Suppressor macrophage treated with lipopolysaccharide for 4 hours (primary cell): ENCODE measurements around the gene TMEM89.

Experiments used
- DNase-seq: peaks from one replicate; pipeline ENCODE4 v3.0.0-alpha.2; 2020

TMEM89 gene, protein sequence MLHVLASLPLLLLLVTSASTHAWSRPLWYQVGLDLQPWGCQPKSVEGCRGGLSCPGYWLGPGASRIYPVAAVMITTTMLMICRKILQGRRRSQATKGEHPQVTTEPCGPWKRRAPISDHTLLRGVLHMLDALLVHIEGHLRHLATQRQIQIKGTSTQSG

DNA sequence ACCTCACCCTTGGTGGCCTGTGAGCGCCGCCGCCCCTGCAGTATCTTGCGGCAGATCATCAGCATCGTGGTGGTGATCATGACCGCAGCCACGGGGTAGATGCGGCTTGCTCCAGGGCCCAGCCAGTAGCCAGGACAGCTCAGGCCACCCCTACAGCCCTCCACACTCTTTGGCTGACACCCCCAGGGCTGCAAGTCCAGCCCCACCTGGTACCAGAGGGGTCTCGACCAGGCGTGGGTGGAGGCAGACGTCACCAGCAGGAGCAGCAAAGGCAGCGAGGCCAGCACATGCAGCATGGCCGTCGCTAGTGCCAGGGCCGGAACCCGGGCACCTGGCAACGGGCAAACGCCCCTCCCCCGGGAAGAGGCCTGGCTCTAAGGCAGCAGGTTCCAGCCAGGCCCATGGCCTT, at the start of gene TMEM89:
Gene TMEM89 (minus strand): TSS at position 309 of the 409 bp plus-strand sequence. CDS start 13 bp downstream, at position 296.
- DNase-seq, result no peak

DNA sequence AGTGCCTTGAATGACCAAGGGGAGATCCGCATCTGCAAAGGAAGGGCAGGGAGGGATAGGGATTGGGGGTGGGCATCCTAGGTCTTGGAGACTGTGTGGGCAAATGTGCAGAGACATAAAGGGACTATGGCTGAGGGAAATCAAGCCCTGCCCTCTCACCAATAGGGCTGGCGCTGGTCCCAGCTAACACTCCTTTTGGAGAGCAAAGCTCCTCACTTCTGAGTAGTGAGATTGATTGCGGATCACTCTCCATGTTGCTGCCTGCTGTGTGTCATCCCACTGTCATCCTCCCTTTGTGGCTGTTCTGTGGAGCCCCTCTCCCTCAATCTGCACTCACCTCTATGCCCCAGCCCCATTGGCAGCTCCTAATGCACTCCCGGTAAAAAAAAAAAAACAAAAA, 43.4 kb upstream of the TMEM89 start:
- no peak for DNase-seq

DNA sequence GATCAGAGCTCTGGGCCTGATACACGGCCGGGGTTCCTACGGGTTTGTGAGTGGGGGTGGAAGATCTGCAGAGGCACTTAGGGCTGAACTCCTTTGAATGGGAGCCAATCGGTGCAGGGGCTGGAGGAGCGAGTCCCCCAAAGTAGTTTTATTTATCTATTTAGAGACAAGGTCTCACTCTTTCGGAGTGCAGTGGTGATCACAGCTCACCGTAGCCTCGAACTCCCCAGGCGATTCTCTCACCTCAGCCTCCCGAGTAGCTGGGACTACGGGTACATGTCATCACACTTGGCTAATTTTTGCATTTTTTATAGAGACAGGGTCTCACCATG, 42.7 kb upstream of the TMEM89 start:
- DNase-seq, result no peak

DNA sequence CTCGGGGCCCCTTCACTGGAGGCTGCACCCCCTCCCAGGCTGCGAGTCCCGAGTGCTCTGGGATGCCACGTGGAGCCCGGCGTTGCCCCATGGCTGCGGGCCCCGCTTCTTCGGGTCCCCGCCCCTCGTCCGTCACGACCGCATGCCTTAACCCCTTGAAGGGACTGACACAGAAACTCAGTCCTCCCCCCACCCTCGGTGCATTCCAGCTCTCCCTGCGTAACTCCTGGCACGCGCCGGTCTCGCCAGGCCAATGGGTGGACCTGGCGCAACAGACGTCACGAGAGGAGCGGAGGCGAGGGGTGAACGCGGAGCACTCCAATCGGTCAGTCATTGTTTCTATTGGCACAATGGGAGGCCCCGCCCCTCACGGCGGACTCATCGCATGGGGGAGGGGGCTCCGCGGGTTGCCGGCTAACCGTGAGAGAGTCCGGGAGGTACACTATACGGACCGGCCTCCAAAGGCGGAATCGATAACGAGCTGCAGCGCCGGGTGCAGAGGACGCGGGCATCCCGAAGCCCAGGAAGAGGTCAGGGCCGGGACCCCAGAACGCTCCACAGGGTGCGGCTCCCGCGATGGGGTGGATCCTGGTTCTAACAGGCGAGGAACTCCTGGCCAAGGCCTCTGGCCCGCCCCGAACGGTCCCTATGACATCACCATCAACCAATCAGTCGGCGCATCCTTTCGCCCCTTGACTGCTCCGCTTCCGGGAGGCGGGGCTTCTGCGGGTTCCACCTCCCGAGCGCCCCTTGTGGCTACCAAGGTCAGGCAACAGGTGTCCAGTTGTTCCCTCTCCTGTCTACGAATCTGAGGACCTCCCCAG, 42.1 kb upstream of the TMEM89 start:
- DNase-seq, result peak; percentile 98

DNA sequence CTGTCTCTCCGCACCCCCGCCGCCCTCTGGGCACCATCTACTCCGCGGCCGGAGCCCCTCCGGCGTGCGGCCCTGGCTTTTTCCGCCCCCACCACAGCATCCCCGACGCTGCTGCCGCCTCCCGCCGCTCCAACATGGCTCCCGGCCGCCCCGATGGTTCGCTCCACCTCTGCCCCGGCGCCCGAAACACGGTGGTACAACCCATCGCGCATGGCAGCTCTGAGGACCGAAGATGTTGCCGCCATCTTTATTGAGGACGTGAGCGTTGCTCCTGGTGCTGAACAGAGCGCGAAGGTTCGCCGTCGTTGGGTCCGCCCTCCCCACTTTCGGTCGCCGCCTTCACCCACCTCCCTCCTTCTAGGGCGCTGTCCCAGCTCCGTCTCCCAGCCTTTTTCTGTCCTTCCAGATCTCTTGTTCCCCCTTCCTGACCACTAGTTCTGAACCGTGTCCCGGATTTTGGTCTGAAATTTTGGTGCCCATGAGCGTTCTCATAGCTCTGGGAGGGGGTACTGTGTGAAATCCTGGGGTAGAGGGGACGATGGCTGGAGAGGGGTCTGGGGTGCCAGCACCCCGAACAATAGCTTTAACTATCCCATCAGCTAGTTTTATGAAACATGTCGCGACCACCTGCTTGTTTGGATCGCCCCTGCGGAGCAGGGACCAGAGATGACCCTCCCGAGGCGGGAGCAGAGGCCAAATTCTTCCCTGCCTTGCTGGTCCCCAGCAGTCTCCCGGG, 41.4 kb upstream of the TMEM89 start, which contains the start of gene CELSR3:
Gene CELSR3 (minus strand): TSS at position 134 of the 736 bp plus-strand sequence. CDS start 252 bp downstream, outside the sequence.
- peak; percentile 80 for DNase-seq

DNA sequence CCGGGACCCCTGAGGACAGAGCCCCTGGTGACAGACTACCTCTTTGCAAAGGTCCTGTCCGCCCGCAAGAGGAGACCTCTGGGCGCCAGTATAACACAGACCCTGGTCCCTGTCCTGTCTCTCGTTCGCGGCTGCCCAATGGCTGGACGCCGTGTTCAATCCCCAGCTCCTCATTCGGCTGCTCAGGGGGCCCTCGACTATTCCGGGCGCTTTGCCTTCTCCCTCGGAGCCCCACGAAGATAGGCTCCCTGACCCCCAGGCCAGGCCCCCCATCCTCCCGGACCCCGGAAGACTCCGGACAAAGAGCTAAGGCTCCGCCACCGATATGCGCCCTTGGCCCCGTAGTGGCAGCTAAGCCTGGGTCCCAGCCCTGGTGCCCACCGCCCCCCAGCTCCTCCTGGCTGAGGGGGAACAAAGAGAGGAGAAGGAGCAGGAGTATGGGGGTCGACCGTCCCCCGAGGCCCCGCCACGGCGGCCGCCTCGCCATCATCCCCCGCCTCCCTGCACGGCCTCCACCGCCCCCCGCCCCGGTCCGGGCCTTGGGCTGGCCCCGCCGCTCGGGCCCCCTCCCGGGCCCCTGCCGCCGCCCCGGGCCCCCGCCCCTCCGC, 40.7 kb upstream of the TMEM89 start:
- no peak for DNase-seq

DNA sequence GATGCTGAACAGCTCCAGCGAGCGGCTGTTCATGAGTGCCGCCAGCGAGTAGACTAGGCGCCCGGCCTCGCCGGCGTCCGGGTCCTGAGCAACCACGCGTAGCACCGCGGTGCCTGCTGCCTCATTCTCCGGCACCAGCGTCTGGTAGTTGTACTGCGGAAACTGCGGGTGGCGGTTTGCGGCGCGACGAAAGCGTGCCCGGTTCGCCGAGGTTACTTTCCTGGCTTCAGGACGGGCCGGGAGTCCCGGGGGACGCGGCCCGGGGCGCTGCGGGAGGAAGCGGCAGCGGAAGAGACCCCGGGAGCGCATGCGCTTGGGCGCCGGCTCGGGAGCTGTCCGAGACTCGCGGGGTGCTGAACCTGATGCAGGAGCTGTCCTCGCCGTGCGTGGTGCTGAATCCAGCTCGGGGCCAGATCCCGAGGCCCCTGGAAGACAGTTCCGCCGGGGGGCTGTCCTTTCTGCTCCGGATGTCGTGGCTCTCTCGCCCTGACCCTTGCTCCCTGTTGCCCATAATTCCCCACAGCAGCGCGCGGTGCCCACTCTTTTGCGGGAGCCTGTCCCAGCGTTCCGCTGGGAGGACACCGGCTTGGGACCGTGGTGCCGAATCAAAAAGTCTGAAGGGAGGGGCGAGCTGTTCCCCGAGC, 40.1 kb upstream of the TMEM89 start:
- DNase-seq, result peak; percentile 64

DNA sequence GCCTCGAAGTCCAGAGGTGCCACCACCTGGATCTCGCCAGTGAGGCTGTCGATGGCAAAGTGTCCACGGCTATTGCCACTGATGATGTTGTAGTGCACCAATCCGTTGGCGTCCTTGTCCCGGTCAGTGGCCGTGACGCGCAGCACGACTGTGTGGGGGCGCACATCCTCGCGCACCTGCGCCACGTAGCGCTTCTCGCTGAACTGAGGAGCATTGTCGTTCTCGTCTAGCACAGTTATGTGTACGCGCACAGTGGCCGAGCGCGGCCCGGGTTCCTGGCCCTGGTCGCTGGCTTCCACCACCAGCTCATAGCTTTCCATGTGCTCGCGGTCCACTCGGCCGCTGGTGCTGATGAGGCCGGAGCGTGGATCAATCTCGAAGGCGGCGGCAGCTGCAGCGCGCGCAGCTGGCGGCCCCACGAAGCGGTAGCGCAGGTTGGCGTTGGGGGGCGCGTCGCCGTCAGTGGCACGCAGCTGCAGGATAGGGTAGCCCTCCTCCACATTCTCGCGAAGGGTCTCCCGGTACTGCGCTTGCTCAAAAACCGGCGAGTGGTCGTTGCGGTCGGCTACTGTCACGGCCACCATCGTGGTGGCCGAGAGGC, 39.3 kb upstream of the TMEM89 start:
- no peak for DNase-seq

DNA sequence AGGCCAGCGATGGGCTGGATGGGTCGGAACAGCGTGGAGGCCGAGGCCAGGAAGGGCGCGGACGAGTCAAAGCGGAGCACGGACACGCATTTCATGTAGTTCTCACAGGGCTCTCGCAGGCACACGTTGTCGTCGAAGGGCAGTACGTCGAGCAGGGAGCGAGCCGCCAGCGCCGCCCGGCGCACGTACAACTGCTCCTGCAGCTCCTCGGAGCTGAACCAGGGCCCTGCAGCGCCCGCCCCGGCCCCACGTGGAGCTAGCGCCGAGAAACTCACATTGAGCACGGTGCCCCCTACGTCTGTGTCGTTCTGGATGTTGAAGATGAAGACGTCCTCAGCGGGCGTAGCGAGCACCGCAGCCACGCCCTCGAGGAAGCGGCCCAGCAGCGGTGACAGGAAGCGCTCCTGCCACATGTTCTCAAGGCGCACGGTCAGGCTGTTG, 35.3 kb upstream of the TMEM89 start:
- DNase-seq, result no peak

DNA sequence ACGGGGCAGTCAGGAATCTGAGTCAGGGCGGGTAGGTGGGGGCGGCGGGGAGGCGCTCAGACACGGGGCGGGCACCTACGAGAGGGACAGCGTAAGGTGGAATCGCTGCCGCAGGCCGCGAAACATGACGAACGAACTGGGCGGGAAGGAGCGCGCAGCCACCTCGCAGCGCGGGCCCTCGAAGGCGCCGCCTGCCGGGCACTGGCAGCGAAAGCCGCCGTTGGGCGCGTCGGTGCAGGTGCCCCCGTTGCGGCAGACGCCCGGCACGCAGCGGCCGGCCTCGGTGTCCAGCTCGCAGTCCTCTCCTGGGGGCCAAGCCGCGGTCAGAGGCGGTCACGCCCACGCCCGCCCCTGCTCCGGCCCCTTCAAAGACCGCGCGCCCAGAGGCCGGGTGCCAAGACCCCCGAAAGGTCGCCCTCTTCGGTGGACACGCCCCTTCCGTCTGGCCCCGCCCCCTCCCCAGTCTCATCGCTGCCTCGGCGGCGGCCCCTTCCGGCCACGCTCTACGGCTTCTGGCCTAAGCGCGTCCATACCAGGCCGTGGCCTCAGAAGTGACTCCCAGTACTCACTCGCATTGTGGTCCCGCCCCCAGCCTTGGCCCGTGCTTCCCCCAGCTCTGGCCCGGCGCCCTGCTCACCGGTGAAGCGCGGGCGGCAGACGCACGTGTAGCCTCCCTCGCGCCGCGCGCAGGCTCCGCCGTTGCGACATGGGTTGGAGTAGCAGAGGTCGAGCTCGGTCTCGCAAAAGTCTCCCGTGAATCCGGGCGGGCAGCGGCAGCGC, 34.7 kb upstream of the TMEM89 start:
- peak; percentile 79 for DNase-seq

DNA sequence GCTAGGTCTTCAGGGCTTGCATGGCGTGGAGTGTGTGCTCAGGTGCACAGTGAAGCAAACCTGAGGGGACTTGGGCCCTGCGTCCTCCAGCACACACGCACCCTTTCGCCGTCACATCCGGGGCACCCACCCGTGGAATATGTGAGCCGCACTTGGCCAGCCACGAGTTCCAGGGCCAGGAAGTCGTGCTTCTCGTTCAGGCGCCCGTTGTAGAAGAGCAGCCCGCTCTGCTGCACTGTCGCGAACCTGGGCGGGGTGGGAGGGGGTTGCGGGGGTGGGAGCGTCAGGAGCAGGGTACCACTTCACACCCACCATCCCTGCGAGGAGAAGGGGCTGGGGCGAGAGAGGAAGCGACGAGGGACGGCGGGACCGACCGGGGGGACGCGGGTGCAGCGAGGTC, 34.0 kb upstream of the TMEM89 start:
- no peak for DNase-seq

DNA sequence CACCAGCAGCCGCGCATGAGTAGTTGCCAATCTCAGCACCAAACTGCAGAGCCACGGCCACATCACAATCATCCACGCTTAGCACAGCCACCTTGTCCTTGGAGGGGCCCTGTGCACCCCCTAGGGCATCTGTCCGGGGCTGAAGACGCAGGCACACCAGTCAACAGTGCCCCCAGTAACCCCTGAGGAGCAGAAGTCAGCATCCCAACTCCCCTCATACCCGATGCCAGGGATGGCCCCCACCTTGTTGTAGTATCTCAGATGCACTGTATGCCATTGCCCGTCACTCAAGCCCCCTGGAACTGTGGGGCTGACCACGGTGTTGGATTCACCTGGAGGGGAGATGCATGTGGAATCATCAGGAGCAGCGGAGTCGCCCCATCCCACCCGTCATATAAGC, 33.5 kb upstream of the TMEM89 start:
- no peak for DNase-seq

DNA sequence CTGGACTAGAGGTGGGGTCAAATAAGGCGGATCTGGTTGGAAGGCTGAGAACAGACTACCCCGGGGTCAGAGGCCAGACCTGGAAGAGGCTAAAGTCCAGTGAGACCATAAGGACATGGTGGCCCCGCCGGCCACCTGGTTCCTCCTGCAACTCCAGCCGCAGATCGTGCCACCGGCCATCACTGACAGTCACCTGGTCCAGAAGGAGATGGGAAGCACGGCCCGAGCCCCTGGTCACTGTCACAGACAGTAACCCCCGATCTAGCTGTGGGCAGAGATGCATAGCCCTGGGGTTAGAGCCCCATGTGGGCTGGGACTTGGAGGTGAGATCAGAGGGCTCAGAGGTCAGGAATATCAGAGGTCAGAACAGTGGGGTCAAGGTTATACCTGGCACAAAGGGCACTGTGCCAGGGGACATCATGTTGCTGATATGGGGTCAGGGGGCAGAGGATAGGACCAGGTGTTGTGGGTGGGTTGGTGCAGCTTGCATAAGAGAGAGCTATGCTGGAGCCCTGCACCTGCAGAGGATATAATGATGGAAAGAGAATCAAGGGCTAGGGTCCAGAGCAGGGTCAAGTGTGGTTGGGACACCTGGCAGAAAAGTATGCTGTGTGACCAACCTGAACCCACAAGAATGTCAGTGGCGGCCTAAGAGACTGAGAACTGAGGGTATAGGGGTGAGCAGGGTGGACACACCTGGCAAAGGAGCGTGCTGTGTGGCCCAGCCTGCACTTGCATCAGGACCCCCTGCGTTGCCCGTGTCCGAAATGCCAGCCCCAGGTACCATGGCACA, 31.6 kb upstream of the TMEM89 start:
- DNase-seq, result no peak

DNA sequence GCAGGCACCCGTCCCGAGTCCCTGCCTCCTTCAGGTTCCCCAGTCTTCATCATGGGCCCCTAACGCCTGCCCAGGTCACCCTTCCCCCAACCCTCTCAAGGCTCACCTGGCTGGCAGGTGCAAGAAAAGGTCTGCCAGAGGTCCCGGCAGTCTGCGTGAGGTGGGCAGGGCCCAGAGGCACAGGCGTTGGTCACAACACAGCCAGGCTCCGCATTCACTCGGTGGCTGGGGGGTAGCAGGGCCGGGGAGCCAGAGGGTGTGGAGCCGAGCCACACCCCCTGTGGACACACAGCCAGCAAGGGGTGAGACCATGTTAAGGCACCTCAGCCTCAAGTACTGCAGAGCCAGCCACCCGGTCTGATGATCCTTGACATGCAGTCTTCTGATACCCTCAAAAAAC, 30.2 kb upstream of the TMEM89 start:
- no peak for DNase-seq

DNA sequence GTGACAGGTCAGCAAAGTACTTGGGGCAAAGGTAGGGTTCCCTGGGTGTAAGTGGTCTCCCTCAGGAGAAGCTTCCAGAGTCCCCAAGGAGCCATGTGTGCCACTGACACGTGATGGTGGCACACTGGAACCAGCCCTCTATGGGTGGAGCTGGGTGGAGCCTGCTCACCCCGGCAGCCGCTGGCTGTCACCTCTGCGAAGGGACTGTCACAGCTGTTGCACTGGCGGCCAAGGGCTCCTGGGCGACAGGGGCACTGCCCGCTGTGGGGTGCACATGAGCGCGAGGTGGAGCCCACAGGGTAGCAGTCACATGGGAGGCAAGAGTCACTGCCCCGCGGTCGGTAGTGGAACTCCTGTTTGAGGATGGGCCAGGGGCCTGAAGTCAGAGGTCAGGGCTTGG, 29.2 kb upstream of the TMEM89 start:
- DNase-seq, result no peak

DNA sequence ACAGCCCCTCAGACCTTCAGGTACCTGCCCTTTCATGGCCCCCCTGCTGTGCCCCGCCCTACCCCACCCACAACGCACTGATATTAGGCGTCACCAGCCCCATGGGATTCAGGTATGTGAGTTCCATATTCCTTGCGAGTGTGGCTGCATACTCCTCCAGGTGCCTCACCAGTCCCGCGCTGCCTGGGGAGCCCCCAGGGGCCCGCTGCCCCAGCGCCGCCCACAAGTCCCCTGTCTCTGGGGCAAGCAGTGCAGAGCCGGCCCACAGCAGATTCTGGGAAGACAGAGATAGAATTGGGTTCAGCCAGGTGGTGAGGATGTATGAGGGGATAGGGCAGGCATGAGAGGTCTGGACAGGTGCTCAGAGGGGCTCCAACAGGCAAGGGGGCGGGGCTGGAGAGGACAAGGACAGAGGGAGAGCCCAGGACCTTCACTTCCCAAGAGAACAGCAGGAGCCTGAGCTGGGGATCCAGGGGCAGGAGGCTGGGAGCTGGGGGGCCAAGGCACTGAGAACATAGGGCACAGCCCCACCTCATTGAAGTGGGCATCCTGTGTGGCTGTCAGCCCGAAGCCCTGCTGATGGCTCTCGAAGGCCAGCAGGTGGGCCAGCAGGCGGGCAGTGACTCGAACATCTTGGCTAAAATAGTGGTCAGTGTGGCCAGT, 26.8 kb upstream of the TMEM89 start:
- no peak for DNase-seq

DNA sequence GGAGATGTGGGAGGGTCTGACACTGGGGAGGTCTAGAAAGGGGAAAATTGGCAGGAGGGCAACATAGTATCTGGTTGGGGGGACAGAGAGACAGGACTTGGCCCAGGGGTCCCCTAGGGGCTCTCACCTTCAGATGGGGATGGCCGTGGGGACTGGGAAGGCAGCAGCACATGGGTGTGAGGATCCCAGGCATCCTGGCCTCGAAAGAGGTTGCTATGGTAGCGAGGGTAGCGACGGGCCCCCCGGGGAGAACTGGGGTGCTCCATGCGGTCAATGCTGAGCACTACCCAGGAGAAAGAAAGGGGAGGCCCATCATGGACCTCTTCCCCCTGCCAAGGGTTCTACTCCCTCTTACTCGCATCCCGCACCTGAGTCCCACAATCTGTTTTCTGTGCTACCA, 26.1 kb upstream of the TMEM89 start:
- DNase-seq, result no peak

DNA sequence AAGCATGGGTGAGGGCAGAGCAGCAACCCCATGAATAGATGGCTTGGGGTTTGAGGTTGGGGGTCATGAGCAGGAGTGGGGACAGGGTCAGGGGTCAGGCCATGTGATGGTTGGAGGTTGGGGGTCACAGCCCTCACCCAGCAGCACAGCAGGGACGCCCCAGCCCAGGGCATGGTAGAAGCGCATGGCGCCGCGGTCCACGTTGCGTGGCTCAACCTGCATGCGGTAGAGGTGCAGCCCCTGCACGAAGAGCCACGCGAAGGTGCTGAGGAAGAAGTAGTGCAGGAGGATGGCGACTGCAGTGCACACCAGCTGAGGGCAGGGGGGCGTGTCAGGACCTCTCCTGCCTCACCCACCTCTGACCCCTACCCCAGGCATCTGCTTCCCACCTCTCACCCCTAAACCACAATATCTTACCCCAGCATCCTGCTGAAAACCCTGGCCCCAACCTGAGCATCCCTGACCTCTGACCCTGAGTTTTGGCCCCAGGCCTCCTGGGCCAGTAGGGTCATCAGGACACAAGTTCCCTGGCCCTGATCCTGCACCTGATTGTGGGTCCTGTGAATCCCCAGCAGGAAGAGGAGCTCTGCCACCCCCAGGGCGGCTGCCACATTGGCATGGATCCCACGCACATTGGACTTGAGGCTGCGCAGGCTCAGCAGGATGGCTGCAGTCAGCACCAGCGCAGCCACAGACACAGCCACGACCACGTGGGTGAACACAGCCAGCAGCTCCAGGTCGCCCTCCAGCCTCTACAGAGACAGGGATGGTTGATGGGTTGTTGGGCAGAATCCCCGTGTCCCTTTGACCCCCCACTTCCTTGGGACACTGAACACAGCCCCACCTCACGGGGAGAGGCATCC, 23.6 kb upstream of the TMEM89 start:
- DNase-seq, result no peak

DNA sequence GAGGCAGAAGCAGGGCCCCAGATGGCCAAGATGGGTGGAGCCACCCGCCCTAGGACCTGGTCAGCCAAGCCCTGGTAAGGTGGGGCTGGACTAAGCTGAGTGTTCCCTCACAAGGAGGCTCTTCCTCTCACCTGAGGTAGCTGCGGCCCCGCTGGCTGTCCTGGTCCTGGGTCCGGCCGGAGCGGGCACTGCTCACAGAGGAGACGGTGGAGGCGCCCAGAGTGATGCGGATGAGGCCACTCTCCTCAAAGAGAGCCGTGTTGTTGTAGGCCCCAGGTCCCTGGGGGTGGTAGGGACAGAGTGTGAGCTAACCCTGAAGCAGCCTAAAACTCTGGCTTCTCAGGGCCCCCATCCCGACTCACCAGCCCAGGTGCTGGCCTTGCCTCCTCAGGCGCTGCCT, 21.0 kb upstream of the TMEM89 start:
- no peak for DNase-seq
